Measurements from ENCODE around the gene UTP14C.
"Not testable (repeated sequence)": the region's sequence is repeated elsewhere in the genome, so short reads cannot be mapped to it uniquely, and the experiment has no call there.

The UTP14C gene

DNA sequence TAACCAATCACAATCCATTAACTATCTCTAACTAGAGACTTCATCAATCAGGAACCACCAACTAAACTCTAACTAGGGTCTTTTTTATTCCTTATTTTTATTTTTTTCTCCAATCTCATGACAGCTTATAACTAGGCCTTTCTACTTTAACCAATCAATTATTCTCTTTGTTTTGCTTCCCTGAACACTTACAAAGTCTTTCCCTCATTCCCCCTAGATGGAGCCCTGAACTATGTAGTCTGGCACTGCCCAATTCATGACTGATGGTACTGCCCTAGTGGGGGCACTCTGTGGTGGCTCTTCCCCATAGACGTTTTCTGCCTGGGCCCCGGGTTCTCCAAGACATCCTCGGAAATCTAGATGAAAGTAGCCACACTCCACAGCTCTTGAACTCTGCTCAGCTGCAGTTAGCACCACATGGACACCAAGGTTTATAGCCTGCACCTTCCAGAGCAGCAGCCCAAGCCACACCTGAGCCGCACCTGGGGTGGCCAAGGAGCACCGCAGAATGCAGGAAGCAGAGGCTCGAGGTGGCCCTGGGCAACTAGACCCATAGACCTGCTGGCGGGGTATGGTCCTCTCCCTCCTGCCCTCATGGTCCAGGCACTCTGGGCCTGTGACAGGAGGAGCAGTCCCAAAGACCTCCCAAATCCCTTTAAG is 19.9 kb upstream of the UTP14C start:
- DNase-seq, result no peak

DNA sequence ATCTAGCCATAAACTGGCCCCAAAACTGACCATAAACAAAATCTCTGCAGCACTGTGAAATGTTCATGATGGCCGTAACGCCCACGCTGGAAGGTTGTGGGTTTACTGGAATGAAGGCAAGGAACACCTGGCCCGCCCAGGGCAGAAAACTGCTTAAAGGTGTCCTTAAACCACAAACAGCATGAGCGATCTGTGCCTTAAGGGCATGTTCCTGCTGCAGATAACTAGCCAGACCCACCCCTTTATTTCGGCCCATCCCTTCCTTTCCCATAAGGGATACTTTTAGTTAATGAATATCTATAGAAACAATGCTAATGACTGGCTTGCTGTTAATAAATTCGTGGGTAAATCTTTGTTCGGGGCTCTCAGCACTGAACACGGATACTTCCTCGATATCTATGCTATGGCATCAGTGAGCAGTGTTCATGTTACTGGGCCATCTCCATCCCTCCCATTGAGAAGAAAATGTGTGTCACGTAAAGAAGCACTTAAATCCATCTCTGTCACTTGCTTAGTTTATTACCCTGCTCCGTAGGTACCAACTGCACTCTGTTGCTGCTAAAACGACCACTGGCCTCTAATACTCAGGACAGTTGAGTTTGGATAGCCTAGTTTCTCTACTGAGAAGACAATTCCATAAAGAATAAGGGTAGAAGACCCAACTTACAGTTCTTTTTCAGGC is 18.5 kb upstream of the UTP14C start:
- no peak for DNase-seq

DNA sequence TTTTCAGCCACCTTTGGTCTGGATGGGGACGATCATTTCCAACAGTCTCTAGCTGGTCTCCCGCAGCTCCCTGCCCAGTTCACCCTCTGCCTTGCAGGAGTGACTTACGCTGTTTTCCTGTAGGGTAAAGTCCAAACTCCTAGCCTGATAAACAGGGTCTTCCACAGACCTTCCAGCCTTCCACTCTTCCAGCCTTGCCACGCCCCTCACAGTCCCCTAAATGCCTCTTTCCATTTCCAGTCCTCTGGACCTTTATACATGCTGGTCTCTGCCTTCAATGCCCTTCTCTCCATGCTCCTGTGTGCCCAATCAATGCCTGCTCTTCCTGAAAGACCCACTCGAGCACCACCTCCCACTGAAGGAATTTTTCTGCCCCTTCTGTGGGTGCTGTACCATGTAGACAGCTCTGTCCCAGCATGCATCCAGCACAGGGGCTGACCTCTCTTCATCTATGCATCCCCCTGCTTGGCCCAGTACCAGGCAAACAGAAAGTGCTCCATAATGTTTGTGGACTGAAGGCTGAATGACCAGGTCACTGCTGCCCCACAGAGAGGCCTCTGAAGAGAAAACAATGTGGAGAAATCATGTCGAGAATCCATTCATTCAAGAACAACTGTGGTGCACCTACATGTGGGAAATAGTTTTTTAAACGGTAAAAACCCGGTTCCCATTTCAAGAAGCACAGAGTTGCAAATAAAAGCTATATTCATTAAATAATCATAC is 17.8 kb upstream of the UTP14C start:
- no peak for DNase-seq

DNA sequence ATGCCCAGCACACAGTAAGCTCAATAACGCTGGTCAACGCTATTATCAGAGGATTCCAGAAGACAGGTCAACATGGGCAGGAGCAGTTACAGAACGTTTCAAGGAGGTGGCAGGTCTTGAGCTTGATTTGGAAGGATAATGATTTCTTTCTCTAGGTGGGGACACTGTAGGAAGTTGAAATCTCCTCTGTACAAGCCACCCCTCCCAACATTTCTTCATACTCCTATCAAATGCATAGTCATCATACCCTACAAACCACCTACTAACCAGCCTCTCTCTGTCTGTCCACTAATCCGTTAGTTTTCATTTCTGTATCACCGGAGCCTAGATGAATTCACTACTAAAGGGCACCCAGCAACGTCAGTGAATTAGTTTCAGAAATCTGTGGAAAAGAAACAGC is 14.5 kb upstream of the UTP14C start:
- no peak for DNase-seq

DNA sequence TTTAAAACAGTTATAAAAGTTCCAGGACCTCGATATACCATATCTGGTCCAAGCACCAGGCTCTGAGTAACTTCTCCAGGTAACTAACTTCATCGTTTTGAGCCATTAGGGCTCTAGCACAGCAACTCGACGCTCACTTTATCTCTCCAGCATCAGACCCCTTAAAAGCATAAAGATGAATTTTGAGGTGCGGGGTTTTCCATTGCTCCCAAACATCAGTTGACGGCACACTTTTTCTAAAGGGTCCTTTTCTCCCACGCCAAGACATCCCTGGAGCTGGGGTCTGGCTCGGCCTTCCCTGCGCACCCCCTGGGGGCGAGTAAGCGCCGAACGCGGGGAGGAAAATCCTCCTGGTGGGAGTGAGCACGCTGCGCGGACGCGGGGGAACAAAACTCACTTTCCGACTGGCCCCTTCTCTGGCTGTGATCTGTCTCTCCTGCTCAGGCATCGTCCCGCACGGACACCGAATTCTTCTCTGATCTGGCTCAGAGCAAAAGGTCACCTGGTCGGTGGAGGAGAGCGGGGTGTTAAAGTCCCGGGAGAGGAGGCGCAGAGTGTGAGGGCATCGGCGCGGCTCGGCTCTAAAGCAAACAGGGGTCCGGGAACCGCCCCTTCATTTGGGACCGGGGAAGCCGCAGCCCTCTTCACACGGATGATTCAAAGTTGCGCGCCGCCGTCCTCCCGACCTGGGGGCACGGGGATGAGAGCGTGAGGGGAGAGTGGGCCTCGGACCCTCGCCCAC is 13.4 kb upstream of the UTP14C start, which contains the start of gene ATP7B:
Gene ATP7B, minus strand, starts transcription at position 561 of the 742 bp plus-strand sequence. Its CDS starts 113 bp downstream, at position 448.
- DNase-seq, result no peak

DNA sequence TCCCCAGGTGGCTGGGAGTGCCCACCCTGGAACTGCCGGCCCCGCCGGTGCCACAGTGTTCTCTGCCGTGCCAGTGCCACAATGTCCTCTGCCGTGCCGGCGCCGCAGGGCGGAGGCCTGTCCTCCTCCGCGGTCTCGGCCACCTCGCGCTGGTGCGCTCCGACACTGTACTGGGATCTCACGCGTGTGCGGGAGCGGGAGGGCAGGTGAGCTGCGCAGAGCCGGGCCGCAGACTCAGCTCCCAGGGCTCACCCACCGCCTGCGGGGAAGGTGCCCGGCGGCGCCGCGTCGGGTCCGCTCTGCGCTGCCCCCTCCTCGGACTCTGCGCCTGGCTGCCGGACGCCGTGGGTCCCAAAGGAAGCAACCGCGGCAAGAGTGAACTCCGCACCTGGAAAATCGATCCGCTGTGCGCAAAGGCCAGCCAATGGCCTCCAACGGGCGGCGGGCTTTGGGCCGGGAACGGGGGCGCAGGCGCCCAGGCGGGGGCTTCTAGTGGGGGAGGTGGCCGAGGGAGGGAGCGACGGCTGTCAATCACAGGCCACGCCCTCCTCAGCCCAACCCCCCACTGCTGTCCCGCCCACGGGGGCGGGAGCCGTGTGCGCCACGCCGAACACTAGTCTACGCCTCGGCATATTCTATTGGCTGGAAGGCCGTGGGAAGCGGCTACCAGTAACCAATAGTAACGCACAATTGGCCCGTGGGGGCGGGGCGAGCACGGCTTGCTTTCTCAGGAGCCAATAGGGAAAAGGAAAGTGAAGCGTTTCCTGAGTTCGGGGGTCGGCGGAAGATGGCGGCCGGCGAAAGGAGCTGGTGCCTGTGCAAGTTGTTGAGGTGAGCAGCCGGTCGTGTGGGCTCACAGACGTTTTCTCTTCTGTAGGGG is 12.6 kb upstream of the UTP14C start, which contains the start of gene ALG11:
Gene ALG11, plus strand, starts transcription at position 767 of the 880 bp plus-strand sequence. Its CDS starts 21 bp downstream, at position 788.
- peak; percentile 97 for DNase-seq

DNA sequence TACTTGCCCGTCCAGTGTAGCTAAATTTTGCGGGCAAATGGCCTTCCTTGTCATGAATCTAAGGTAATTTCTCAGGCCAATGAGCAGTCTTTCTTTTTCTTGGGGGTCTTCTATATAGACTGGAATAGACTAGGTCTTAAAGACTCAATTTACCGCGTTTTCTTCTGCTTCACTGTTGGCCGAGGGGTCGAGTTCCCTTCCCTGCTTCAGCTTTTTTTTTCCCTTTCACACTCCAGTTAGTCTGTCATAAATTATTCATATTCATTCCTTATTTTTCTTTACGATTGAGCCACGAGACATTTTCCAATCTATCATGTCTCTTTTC is 12.0 kb upstream of the UTP14C start:
- no peak for DNase-seq

DNA sequence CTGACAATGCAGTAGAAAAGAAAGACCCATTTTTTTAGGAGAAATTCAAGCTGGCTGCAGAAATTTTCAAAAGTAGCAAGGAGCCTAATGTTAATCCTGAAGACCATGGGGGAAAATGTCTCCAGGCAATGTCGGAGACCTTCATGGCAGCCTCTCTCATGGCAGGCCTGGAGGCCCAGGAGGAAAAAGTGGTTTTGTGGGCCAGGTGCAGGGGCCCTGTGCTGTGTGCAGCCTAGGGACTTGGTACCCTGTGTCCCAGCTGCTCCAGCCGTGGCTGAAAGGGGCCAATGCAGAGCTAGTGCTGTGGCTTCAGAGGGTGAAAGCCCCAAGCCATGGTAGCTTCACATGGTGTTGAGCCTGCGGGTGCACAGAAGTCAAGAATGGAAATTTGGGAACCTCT is 8.2 kb upstream of the UTP14C start:
- no peak for DNase-seq

DNA sequence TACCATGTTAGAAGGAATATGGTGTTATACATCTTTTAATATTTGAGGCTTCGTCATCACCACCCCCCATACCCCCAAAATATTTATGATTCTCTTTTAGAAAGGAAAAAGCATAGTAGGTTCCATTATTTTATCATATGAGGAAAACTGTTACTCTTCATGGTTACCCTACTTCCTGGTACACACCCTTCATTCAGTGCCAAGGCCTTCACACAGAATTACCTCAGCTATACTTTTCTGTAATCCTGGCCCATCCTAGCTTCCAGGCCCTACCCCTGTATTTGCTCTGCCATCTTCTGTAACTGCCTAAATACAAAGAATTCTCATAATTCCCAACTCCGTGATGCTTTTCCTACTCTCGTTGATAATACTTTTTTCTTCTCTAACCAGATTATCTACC is 4.3 kb upstream of the UTP14C start:
- DNase-seq, result no peak

DNA sequence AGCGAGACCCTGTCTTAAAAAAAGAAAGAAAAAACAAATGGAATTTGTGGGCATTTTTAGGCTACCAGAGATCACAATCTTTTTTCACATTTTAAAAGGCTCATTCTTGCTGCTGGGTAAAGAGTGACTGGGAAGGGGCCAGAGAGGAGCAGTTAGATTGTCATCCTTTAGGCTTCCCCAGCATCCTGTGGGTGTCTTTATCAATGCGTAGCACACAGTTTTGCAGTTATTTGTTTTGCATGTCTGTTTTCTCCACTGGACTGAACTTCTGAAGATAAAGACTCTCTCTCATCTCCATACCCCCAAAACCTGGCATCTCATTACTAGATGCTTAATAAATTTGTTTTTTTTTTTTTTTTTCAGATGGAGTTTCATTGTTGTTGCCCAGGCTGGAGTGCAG is 2.1 kb upstream of the UTP14C start:
- DNase-seq, result no peak

DNA sequence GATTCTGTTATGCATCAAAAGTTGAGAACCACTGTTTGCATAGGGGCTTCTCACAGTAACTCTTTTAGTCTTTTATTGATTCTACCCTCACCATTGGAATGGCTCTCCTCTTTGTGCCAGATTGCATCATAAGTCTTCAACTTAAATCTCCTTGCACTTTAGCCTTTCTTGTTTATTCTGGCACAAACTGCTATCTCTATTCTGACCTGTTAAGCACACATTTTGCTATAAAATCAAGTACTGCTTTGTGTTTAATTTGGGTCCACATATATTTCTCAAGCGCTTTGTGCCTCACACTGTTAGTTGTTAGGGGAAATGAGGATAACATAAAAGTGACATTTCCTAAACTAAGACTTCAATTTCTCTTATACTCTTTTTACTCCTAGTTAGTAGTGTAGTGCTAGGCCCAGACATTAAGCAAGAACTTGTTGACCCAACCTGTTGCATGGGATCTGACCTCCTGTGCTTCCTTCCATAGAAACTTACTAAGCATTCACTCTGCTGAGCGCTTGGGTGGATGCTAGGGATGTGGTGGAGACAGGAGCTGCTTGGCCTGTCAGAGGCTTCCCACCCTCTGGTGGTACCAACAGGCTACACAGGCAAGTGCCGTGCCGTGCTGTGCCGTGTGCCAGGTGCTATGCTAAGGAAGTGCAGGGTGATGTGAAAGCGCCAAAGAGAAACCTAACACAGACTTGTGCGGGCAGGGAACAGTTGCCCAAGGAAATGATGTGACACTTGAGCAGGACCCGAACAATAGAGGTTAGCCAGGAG is 1.2 kb downstream of the UTP14C start:
- no peak for DNase-seq

DNA sequence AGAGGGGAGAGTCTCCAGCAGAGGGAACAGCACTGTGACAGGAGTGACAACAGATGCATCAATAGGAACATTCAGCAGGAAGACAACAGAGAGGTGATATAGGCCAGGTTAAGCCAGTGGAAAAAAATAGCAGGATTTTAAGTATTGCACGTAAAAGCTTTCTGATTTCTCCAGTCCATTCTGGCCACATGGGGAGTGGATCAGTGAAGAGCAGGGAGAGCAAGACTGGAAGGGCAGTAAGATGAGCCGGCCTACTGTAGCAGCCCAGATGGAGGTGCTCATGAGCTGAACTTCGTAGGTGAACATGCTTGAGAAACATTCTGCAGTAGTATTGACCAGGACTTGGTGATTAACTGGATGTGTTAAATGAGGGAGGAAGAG is 1.7 kb downstream of the UTP14C start:
- no peak for DNase-seq

DNA sequence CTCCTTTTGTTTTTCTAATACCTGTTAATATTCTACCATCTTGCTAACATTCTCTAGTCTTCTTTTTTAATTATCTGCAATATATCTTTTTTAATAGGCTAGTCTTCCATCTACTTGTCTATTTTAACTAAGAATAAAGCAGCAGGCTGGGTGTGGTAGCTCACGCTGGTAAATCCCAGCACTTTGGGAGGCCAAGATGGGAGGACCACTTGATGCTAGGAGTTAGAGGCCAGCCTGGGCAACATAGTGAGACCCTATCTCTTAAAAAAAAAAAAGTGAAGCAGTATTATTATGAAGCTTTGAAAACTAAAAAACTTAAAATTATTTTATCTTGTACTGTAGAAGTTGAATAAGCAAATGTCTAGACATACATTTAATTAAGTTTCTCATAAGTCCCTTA is 3.3 kb downstream of the UTP14C start:
- no peak for DNase-seq

DNA sequence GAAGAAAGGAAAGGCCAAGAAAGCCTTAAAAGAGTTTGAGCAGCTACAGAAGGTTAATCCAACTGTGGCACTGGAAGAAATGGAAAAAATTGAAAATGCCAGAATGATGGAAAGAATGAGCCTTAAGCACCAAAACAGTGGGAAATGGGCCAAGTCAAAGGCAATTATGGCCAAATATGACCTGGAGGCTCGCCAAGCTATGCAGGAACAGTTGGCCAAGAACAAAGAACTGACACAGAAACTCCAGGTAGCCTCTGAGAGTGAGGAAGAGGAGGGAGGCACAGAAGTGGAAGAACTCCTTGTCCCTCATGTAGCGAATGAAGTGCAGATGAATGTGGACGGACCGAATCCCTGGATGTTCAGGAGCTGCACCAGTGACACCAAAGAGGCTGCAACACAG is 5.1 kb downstream of the UTP14C start:
- no peak for DNase-seq

DNA sequence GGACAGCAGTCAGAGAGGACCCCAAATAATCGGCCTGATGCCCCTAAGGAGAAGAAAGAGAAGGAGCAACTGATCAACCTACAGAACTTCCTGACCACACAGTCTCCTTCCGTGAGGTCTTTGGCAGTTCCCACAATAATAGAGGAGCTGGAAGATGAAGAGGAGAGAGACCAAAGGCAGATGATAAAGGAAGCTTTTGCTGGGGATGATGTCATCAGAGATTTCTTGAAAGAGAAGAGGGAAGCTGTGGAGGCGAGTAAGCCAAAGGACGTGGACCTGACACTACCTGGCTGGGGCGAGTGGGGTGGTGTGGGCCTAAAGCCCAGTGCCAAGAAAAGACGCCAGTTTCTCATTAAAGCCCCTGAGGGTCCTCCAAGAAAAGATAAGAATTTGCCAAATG is 5.9 kb downstream of the UTP14C start:
- not testable (repeated sequence) for DNase-seq

DNA sequence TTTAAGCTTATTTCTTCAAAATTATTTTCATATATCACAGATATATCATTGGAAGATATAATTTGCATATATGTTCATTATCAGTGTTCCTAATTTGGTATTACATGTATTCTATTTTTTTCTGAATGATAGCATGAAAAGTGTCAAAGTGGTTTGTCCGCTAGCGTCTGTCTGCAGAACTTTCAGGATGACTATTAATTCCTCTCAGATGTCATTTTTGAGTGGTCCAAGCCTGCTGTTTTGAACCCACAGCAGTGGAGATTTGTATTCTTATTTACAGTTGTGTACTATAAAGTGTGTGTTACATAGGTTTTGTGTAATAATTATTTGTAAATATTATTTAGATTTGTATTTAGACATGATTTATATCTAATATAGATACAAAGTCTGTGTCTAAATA is 8.5 kb downstream of the UTP14C start:
- DNase-seq, result no peak

DNA sequence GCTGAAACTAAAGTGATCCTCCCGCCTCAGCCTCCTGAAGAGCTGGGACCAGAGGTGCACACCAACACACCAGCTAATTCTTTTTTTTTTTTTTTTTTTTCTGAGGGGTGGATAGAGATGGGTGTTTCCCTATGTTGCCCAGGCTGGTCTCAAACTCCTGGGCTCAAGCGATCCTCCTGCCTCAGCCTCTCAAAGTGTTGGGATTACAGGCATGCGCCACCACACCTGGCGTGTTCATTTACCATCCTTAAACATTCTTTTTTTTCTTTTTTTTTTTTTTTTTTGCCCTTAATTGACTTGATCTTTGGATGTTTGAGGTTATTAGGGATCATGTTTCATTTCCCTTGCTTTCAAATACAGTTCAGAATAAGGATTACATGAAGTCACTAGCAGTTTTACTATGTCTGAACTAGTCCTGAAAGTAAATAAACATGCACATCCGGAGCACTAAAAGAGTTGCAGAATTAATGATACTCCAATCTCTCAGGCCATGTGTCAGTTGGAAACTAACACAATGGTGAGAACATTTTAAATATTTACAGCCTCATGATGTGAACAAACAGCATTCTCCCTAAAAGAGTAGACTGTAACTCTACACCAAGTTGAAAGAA is 10.2 kb downstream of the UTP14C start:
- no peak for DNase-seq

DNA sequence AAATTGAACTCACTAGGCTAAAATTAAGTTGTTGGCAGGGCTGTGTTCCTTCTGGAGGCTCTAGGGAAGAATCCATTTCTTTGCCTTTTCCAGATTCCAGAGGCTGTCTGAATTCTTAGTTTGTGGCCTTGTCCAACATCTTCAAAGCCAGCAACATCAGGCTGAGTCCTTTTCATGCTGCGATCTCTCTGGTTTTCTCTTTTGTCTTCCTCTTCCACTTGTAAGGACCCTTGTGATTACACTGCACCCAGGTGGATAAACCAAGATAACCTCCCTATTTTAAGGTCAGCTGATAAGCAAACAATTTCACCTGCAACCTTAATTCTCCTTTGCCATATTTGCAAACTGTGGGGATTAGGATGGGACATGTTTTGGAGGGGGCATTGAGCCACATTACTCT is 11.5 kb downstream of the UTP14C start:
- no peak for DNase-seq

DNA sequence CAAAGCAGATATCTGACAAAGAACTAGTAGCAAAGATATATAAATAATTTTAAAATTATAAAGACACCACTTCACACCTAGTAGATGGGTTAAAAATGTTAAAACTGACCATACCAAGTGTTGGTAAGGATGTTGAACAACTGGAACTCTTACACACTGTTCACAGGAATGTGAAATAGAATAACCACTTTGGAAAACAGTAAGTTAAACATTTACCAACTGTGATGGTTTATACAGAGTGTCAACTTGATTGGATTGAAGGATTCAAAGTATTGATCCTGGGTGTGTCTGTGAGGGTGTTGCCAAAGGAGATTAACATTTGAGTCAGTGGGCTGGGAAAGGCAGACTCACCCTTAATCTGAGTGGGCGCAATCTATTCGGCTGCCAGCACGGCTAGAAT is 19.2 kb downstream of the UTP14C start:
- DNase-seq, result no peak

DNA sequence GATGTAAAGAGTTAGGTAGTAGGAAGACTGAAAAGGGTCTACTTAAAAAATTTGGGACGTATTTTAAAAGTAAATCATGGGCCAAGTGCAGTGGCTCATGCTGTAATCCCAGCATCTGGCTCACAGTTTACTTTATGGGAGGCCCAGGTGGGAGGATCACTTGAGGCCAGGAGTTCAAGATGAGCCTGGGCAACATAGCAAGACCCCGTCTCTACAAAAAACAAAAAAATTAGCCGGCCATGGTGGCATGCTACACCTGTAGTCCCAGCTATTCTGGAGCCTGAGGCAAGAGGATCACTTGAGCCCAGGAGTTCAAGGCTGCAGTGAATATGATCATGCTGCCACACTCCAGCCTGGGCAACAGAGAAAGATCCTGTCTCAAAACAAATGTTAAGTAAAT is 23.0 kb downstream of the UTP14C start:
- no peak for DNase-seq

DNA sequence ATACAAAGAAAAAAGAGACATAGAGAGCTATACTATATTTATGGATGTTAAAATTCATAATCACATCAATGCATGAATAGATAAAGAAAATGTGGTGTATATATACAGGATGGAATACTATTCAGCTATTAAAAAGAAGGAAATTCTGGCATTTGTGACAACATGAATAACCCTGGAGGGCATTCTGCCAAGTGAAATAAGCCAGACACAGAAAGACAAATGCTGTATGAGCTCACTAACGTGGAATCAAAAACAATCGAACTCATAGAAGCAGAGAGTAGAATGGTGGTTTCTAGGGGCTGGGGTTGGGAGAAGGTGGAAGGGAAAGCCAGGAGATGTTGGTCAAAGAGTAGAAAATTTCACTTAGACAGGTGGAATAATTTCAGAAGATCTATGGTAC is 24.0 kb downstream of the UTP14C start:
- DNase-seq, result no peak

All from MV-4-11 (cell line).